HG03469 (cell line): ENCODE data around the gene ABCC6.
"Not testable (repeated sequence)": the region's sequence is repeated elsewhere in the genome, so short reads cannot be mapped to it uniquely, and the experiment has no call there.

Source experiments
- ATAC-seq: cut with Tn5 transposase; IDR thresholded peaks from one replicate; pipeline ENCODE4 v1.9.1; 2021; ENCODE audit warnings: mild to moderate bottlenecking, moderate library complexity, moderate number of reproducible peaks; ENCODE audit not compliant: unreplicated experiment

ABCC6 gene

DNA sequence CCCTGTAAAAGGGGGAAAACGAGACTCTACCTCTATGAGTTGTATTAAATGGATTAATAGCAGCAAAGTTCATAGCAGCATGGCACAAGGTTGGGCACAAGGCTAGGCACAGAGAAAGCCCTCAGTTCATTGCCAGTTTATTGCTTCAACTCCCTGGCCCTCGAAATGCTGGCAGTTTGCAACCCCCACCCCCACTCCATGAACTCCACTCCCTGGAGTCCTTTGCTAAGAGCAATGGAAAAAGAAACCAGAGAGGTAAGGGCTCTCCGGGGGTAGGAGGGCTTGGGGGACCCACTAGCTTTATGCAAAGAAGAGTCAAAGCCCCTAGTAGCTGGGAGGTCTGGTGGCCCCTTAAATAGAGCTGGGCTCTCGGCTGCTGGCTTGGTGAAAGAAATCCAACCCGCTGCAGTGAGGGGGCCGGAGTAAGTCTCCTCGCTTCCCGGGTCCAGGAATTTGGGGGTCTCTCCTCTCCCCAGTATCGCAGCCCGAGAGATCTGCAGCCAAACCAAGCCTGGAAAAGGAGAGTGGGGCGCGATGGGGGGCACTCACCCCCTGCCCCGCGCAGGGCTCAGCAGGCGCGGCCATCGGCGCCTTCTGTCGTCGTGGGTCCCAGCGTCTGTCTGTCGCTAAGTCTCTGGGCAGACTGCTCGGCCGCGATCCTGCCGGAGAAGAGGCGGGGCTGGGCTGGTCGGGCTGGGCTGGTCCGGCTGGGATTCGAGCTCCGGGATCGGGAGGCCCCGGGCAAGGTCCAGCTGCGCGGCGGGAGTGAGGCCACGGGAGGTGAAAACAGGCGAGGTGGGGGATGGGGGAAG, at the start of gene ABCC6:
Gene ABCC6 (minus strand): TSS at position 645 of the 812 bp plus-strand sequence. CDS start 60 bp downstream, at position 585.
- not testable (repeated sequence) for ATAC-seq

DNA sequence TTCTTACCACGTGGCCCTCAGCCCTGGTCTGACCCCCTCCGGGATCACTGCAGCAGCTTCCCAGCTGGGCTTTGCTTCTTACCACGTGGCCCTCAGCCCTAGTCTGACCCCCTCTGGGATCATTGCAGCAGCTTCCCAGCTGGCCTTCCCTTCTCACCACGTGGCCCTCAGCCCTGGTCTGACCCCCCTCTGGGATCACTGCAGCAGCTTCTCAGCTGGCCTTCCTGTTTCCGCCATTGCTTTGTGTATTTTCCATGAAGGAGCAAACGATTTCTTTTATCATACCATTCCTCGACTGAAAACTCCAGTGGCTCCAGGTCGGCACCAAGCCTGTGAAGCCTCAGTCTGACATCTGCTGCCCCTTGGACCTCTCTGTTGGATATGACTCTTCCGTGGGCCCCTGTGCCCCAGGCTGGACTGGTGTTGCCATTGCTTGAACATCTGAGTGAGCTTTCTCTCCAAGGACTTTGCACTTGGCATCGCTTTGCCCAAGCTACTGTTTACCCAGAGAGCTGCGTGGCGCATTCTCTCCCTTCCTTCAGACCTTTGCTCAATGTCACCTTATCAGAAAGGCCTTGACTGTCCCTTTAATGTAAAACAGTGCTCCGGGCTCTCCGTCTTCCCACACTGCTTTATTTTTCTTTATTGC, 49.4 kb upstream of the ABCC6 start:
- ATAC-seq: not testable (repeated sequence)

DNA sequence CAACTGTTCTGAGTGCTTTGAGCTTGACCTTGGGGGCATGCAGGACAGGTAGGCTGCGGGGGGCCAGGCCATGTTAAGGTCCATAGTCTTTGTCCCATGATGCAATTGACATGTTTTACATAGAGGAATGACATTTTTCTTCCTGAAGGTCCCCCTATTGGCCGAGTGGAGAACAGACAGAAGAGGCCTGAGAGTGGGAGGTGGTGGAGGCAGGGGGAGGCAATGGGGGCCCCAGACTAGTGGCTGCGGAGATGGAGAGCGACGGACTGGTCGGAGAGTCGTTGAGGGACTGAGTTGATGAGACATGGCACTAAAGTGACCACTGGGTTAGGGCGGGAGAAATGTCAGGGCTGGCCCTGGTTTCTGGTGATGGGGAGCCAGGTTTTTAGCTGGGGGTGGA, 48.4 kb upstream of the ABCC6 start:
- ATAC-seq: not testable (repeated sequence)

DNA sequence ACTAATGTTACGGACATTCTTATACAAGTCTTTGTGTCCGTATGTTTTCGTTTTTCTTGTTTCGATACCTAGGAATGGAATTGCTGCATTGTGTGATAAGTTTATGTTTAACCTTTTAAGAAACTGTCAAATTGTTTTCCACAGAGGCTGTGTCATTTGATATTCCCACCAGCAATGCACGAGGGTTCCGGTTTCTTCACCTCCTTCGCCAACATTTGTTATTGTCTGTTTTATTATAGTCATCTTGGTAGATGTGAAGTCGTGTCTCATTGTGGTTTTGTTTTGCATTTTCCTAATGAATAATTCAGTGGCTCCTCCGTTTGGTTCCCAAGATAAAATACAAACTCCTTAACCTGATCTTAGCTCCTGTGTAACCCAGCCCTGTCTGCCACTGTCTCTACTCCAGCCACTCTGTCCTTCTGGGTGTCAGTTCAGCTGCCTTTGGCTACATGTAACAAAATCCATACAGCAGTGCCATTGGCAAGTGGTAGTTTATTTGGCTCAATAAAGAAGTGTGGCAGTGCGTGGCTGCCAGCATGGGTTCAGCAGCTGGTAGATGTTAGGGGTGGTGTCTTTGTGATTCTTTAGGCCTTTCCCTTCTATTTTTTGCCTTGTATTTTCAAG, 45.0 kb upstream of the ABCC6 start:
- ATAC-seq: not testable (repeated sequence)

DNA sequence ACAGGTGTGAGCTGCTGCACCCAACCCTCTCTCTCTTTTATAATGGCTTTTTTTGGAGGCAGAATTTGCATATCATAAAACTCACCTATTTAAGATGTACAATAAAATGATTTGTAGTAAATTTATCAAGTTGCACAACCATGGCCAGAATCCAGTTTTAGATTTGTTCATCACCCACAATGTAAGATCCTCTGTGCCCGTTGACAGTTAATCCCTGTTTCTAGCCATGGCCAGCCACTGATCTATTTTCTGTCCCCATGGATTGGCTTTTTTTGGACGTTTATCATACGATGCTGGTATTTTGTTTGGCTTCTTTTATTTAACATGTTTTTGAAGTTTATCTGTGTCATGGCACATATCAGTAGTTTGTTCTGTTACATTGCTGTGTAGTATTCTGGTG, 44.4 kb upstream of the ABCC6 start:
- ATAC-seq: not testable (repeated sequence)

DNA sequence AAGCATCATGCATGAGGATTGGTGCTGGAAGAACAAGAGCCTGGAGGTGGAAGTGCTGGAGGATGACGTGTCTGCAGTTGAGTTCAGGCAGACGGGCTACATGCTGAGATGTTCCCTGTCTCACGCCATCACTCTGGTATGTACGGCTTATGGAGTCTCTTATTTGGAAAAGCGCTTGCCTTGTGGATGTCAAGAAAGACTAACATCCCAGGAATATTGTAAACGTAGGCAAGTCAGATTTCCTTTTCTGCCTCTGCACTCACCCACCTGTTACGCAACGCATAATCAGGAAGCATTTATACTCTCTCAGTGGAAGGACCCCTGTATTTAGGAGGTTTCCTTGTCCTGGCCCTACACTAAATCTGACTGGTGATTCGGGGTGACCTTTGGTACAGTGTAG, 41.8 kb upstream of the ABCC6 start:
- ATAC-seq: not testable (repeated sequence)

DNA sequence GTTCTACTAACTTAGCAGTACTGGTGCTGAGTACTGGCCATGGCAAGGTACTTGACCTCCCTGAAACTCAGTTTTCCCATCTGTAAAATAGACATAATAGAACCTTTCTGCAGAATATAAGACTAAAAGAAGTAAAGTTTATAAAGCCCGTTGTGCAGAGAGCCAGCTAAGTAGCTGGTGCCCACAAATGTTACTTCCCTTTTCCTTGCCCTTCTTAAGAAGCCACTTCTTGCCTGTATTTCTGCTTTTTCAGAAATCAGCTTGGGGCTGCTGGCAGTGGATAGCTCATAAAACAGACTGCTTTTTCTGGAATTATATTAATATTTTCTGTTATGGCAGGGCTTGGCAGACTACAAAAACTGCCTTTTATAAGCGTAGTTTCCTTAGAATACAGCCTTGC, 40.7 kb upstream of the ABCC6 start:
- not testable (repeated sequence) for ATAC-seq

DNA sequence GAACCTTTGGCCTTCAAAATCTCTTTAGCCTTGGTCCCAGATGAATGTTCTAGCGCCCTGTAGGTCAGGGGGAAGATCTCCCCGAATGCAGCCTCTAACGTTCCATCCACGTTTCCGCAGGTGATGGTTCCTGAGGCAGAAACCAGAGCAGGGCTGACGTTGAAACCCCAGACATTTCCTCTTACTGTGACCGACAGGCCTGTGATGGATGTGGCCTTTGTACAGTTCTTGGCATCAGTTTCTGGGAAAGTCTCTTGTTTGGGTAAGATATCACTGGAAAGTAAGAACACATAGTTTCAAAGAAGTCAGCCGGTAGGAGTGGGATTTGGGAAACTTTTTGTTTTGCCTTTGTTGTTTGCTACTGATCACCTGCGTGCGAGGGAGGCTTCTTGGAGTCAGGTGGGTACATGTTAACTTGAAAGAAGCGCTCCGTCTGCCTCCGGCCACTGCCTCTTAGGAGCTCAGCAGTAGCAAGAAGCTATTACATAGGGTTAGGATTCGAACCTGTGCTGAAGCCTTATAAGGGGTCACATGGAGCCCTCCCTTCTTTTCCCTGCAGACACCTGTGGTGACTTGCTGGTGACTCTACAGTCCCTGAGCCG, 39.8 kb upstream of the ABCC6 start:
- not testable (repeated sequence) for ATAC-seq

DNA sequence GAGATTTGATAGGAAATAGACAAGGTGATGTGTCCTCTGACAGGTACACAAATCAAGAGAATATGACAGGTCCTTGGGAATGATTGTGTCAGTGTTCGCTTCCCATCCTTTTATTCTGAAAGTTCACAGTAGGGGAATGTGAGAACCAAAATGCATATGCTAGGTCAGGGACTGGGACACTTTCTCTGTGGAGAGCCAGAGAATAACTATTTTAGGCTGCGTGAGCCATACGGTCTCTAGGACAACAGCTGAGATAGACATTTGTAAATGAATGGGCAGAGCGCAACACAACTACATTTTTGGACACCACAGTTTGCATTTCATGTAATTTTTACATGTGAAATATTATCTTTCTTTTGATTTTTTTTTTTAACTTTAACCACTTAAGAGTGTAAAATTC, 36.7 kb upstream of the ABCC6 start:
- not testable (repeated sequence) for ATAC-seq

DNA sequence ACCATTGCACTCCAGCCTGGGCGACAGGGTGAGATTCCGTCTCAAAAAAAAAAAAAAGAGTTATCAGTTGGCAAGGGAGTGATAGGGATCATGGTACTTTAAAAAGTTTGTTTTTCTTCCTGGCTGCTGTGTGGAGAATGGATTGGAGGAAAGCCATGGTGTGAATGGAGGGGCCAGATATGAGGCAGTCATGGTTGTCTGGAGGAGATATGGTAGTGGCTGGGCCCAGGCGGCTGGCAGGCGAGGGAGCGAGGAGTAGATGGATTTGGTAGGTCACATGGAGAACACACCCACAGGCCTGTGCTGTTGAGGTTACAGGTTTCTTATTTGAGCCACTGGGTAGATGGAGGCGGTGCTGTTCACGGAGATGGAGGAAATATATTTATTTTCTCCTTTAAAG, 35.5 kb upstream of the ABCC6 start:
- ATAC-seq: not testable (repeated sequence)

DNA sequence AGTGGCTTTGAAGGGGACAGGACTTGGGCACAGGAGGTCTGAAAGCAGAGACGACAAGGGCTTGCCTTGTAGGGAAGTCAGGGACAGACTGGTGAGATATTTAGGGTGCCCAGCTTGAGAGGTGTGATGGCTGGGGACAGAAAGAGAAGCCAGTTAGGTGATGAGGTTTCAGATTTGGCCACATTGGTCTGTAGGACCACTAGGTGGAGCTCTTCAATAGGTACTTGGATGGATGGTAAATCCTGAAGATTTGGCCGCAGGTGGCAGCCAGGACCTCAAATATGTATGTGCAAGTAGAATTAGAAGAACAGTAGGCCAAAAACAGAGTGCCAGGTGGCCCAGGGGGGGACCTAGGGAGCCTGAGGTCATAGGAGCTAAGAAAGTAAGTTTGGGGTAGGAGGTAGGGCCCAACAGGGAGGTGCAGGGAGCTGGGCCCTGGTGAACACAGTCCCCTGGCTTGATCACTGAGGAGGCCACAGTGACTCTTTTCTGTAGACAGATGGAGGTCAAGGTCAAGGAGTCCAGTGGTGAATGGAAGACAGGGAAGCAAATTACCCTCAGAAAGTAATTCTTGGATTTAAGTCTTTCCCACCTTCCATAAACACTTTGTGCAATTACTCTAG, 34.1 kb upstream of the ABCC6 start:
- not testable (repeated sequence) for ATAC-seq

DNA sequence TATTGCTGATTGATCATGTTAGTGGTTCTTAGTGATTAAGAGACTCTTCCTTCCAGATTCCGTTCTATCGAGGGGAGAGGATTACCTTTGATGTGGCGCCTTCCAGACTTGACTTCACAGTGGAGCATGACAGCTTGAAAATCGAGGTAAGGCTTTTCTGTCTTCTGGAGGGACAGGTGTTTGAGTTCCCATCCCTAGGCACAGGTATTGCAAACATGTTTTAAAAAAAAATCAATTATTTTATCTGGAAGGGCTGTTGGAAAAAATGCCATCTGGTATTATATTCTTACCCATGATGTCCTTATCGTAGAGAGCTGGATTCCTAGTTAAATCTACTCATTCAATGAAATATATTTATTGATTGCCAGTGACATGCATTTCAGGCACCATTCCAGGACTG, 29.1 kb upstream of the ABCC6 start:
- ATAC-seq: not testable (repeated sequence)

DNA sequence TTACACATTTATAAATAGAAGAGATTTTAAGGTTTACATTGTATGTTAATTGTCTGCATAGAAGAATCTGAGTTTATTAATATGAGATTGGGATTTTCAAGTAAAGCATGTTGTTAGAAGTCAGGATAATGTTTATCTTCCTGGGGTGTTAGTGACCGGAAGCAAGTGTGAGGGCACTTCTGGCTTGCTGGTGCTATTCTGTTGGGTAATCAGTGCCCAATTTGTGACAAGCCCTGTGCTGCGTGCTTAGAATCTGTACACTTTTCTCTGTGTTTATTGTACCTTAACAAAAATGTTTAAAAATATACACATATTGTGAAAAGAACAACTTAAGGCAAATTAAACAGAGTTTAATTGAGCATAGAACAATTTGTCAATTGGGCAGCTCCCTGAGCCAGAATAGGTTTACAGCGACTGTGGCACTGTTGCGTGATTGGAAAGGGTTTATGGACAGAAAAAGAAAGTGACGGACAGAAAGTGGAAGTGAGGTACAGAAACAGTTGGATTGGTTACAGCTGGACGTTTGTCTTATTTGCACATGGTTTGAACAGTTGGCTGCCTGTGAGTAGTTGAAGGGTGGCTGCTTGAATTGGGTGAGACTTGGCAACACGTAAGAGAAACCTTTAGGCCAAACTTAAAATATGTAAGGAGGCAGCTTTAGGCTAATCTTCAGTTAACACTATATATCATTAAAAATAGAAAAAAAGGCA, 26.5 kb upstream of the ABCC6 start:
- not testable (repeated sequence) for ATAC-seq

DNA sequence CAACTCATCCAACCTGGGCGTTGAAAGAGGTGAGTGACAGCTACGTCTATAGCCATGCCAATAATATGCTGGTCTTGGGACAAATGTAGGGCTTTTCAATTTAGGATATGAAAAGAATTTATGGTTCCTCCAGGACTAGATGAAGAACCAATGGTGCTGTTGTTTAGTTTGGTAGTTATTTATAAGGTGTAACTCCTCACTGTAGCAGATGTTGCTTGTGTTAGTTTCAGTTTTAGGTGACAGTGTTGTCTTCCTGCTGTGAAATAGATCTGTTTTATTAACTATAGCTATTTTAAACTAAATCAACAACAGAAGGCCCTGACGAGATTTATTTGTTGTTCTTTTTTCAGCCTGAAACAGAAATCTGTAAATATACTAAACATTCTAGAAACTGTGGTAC, 24.1 kb upstream of the ABCC6 start:
- not testable (repeated sequence) for ATAC-seq

DNA sequence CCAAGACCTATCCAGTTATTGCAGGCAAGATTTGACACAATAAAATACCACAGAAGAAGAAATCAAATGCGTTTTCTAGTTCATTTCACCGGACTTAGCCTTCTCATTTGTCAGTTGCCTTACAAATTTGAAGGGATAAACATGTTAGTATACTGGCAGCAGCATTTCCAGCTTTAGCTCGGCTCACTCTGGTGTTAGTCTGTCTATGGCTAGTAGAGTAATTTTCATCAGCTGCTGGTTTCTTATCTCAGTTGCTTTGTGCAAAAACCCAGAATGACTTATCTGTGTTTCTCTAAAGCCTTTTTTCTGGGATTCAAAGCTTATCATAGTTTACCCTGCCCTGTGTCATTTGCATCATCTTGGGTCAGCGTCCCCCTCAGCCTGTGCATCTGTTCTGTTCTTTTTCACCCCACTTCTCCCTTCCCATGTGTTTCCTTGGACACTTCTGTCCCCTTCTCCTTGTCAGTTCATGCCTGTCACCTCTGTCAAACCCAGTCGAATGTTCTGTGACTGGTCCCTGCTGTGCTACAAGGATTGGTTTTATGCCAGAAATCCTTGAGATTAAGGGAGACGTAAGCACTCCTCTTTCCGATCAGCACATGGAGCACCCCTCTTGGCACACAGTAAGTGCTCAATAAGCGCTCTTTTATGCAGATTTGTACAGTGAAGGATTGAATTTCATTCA, 23.4 kb upstream of the ABCC6 start:
- ATAC-seq: not testable (repeated sequence)

DNA sequence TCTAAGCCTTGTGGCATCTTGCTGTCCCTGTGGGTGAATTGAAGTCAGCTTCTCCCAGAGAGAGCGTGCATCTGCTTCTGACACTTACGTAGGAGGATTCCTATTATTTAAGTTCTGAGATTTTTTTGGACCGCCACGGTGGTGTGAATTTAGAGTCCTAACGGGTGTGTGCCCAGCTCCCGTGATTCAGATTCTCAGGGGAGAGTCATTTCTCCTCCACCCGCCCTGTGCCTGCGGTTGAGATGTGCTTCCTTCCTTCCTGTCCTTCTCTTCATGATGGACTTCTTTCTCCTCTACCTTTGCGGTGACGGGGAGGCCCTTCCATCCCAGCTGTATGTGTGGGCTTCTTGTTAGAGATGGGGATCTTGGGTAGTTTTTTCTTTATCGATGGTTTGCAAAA, 20.6 kb upstream of the ABCC6 start:
- ATAC-seq: not testable (repeated sequence)

DNA sequence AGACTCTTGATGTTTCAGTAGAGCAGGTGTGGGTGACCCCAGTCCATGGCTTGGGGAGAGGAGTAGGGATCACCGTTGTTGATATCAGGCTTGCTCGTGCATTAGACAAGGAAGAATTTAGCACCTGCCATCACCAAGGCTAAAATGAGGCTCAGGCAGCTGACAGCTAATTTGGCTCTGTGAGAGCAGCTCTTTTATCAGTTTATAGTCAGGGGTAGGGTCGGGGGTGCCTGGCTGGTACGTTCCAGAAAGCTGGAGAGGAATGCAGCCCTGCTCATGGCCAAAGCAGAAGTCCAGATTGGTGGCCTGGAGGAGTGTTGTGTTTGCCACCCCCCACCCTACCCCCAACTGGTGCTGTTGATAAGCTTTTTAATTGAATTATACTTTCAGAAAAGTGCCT, 17.4 kb upstream of the ABCC6 start:
- not testable (repeated sequence) for ATAC-seq

DNA sequence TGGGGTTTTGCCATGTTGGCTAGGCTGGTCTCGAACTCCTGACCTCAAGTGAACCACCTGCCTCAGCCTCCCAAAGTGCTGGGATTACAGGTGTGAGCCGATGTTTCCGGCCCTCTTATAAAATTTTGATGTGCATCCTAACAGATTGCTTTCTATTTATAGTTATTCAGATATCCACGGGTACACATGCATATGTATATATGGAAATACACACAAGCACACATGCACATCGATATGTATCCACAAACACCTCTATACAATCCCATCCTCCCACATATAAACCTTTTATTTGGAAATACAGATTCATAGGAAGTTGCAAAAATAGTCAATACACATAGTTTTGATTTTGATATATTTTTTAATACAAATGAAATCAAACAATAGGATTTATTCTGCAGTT, 14.4 kb upstream of the ABCC6 start:
- not testable (repeated sequence) for ATAC-seq

DNA sequence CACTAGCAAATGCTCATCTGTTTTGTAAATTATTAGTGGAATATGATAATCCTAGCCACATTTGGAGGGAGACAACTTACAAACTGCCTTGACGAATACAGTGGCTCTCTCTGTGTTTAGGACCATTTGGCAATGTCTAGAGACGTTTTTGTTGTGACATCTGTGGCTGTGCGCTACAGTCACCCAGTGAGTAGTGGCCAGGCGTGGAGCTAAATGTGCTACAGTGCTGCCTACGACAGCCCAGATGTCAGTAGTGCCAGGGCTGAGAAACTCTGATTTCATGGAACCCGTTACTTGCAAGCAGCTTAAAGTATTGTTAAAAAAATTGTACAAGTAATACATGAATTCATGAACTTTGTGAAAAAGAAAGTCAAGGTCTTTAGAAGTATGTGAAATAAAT, 13.8 kb upstream of the ABCC6 start:
- not testable (repeated sequence) for ATAC-seq

DNA sequence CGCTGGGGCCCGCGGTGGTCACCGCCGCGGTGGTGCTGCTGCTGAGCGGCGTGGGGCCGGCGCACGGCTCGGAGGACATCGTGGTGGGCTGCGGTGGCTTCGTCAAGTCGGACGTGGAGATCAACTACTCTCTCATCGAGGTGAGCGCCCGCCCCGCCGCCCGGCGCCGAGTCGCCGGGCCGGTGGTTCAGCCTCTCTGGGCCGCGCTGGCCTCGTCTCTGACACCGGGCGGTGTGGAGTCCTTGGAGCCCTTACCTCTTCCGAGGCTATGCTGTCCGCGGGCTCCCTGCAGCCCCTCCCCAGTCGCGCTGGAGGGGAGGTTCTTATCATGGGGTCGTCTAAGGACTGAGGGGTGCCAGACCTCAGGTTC, 9.4 kb upstream of the ABCC6 start:
- peak; percentile 35 for ATAC-seq
